Spleen (tissue), 11 donors: ENCODE results near the gene KIF12. TPM values are rescaled to one million over a fixed set of nuclear protein-coding genes. Genes with fewer than 3 reads are reported as not detected.
A peak's percentile ranks its signal among the peaks of the same experiment; 100 is the strongest.

ENCODE experiments used
- DNase-seq: peaks from one replicate; pipeline ENCODE4 v3.0.0-alpha.2; 2020
- H3K27ac ChIP-seq, 8 donors: fragments of 200-600 bp; sonication (generic) in 7 of 8; 1 replicate in 4 of 8; 2 replicates in 4 of 8; pipeline versions ENCODE4 v1.5.0 to v1.8.0; 2016 to 2021; ENCODE audit warnings: inconsistent platforms in 4 of 8, mild to moderate bottlenecking in 4 of 8, moderate library complexity in 1 of 8
- H3K27me3 ChIP-seq, 7 donors: fragments of 200-600 bp; sonication (generic) in 6 of 7; replicated peaks in 1 of 7; 1 replicate in 4 of 7; 2 replicates in 3 of 7; pipeline versions ENCODE4 v1.5.0 to v1.8.0; 2016 to 2021; ENCODE audit warnings: inconsistent platforms in 3 of 7, mild to moderate bottlenecking in 1 of 7
- H3K36me3 ChIP-seq, 6 donors: fragments of 200-600 bp; sonication (generic) in 5 of 6; 1 replicate in 4 of 6; 2 replicates in 2 of 6; pipeline versions ENCODE4 v1.5.0 to v1.8.0; 2016 to 2021; ENCODE audit warnings: inconsistent platforms in 2 of 6
- H3K4me1 ChIP-seq, 6 donors: fragments of 200-600 bp; sonication (generic) in 5 of 6; 1 replicate in 3 of 6; 2 replicates in 3 of 6; pipeline versions ENCODE4 v1.5.0 to v1.8.0; 2016 to 2021; ENCODE audit warnings: inconsistent platforms in 3 of 6
- H3K4me3 ChIP-seq, 8 donors: fragments of 200-600 bp; sonication (generic) in 7 of 8; 1 replicate in 4 of 8; 2 replicates in 4 of 8; pipeline versions ENCODE4 v1.5.0 to v1.8.0; 2016 to 2021; ENCODE audit warnings: inconsistent platforms in 4 of 8, mild to moderate bottlenecking in 4 of 8, moderate library complexity in 2 of 8
- H3K9me3 ChIP-seq, 8 donors: fragments of 200-600 bp; sonication (generic) in 7 of 8; 1 replicate in 4 of 8; 2 replicates in 4 of 8; pipeline versions ENCODE4 v1.5.0 to v1.8.0; 2016 to 2021; ENCODE audit warnings: inconsistent platforms in 4 of 8
- CTCF ChIP-seq, 11 experiments: fragments of 200-600 bp in 7 of 11; fragments of 450-650 bp in 4 of 11; sonication (generic) in 4 of 11; IDR thresholded peaks in 8 of 11; conservative IDR thresholded peaks in 3 of 11; 1 replicate in 7 of 11; 2 replicates in 4 of 11; pipeline versions ENCODE4 v1.4.0 to v1.8.0; 2016 to 2021; ENCODE audit warnings: antibody characterized with exemption in 11 of 11, inconsistent platforms in 4 of 11, mild to moderate bottlenecking in 1 of 11
- POLR2A ChIP-seq, 3 donors: fragments of 450-650 bp; IDR thresholded peaks; one replicate each; pipeline ENCODE4 v1.5.1; 2017; ENCODE audit warnings: antibody characterized with exemption in 3 of 3, mild to moderate bottlenecking in 1 of 3
- POLR2AphosphoS5 ChIP-seq, 3 donors: sonication (generic); formaldehyde crosslinking; IDR thresholded peaks; one replicate each; pipeline ENCODE4 v1.5.1; 2017; ENCODE audit warnings: antibody characterized with exemption in 3 of 3
- WGBS, 5 donors: extraction: QIAGEN DNeasy Blood & Tissue Kit in 3 of 5; methylation state at CpG; one replicate each; pipeline versions ENCODE4 v1.1.5 to v1.1.7; 2013 to 2018; 5-methylcytosine and 5-hydroxymethylcytosine counted together
- intact Hi-C: fragments of 100-400 bp; cut with DNase I; formaldehyde crosslinking; loops from one replicate; pipeline ENCODE4 v1.15.0; 2023; ENCODE audit warnings: low total_unique reads
- polyA plus RNA-seq, 3 donors: library from polyadenylated mRNA; stranded (reverse); fragments of 200-250 nt; gene quantifications; one replicate each; pipeline ENCODE4 v1.2.1, GENCODE V29; 2013
- total RNA-seq, 7 donors: library from RNA; depleted of rRNA in 3 of 7; stranded (reverse); fragments of >200 nt in 3 of 7; fragmentation: NEBNext Ultra II Directional in 4 of 7; extraction: Animal tissue kit (Norgen Biotek cat#: 25700) in 4 of 7; gene quantifications; one replicate each; pipeline versions ENCODE4 v1.1.0 to v1.2.1, GENCODE V29; 2016 to 2021
- donor health status: healthy with polysubstance abuse.
- donor health status: DM: no; HTN: no; CAD: no; lungs with moderate emphysema.
- donor health status: DM: no; HTN: no; CAD: no.
- donor health status: Bipolar disorder and iron deficiency.
- donor health status: healthy.
- donor health status: DM: no; HTN: no; CAD: no.
- donor health status: DM: yes; HTN: yes; CAD: no.

Gene KIF12
- total and polyA plus RNA-seq, 10 donors: 0.20 to 1.5 (median 0.26) TPM; not detected in 5

GRCh38 chr9:114126247-114127060 is 27.4 kb upstream of the KIF12 start:
- peak; percentile 65 for DNase-seq
- Histone ChIP-seq H3K4me1 (no peaks in the 10 kb centered on the region), H3K27me3 (peaks cover 0 to 14% (median 0%) of the 10 kb centered on the region in 7 donors), H3K36me3 (no peaks in the 10 kb centered on the region), H3K4me3 (no peak overlapping the region), H3K27ac (no peak overlapping the region), H3K9me3 (peaks cover 0 to 17% (median 11%) of the 10 kb centered on the region in 8 donors)
- TF ChIP-seq CTCF (IDR thresholded peaks at IDR 0.05 in 8 of 11, conservative IDR thresholded peaks at IDR 0.05 in 3 of 11) (no peak), POLR2AphosphoS5 (IDR thresholded peaks at IDR 0.05) (no peak), POLR2A (IDR thresholded peaks at IDR 0.05) (no peak)
- intact Hi-C loops: no loop called here
- WGBS, 5 donors: 60 to 69% (median 65%) methylated on average over 13 of the region's 13 CpGs

GRCh38 chr9:114125476-114126013 is 26.5 kb upstream of the KIF12 start:
- no peaks in the 10 kb centered on the region for H3K36me3 ChIP-seq
- H3K27me3 ChIP-seq: peaks cover 0 to 14% (median 0%) of the 10 kb centered on the region in 7 donors
- peaks cover 0 to 17% (median 11%) of the 10 kb centered on the region in 8 donors for H3K9me3 ChIP-seq
- no peak for TF ChIP-seq POLR2A (IDR thresholded peaks at IDR 0.05)
- TF ChIP-seq POLR2AphosphoS5 (IDR thresholded peaks at IDR 0.05): no peak
- no peak for TF ChIP-seq CTCF (IDR thresholded peaks at IDR 0.05 in 8 of 11, conservative IDR thresholded peaks at IDR 0.05 in 3 of 11)
- intact Hi-C loops: no loop called here
- no peak overlapping the region for H3K27ac ChIP-seq
- WGBS, 5 donors: 68 to 84% (median 83%) methylated on average over 8 to 10 of the region's 10 CpGs
- DNase-seq: peak; percentile 34
- no peaks in the 10 kb centered on the region for H3K4me1 ChIP-seq
- no peak overlapping the region for H3K4me3 ChIP-seq

- intact Hi-C loops: no loop called here
- no peaks in the 10 kb centered on the region for H3K4me1 ChIP-seq
- H3K27ac ChIP-seq: no peak overlapping the region
- peaks cover 0 to 17% (median 11%) of the 10 kb centered on the region in 8 donors for H3K9me3 ChIP-seq
- H3K27me3 ChIP-seq: peaks cover 0 to 14% (median 0%) of the 10 kb centered on the region in 7 donors
- WGBS, 5 donors: 83 to 95% (median 85%) methylated on average over 12 to 13 of the region's 13 CpGs
- H3K36me3 ChIP-seq: no peaks in the 10 kb centered on the region
- no peak for TF ChIP-seq CTCF (IDR thresholded peaks at IDR 0.05 in 8 of 11, conservative IDR thresholded peaks at IDR 0.05 in 3 of 11)
- TF ChIP-seq POLR2AphosphoS5 (IDR thresholded peaks at IDR 0.05): no peak
- no peak for TF ChIP-seq POLR2A (IDR thresholded peaks at IDR 0.05)
- H3K4me3 ChIP-seq: no peak overlapping the region
- peak; percentile 25 for DNase-seq
These were observed 25.8 kb upstream of the KIF12 start for GRCh38 chr9:114124666-114125475.
